Left renal pelvis (tissue), 4 donors: ENCODE data around the gene ATRN. TPM values are rescaled to one million over a fixed set of nuclear protein-coding genes. Genes with fewer than 3 reads are reported as not detected.

Source experiments
- DNase-seq, 4 donors: peaks; one replicate each; pipeline ENCODE4 v3.0.0-alpha.2; 2013; ENCODE audit warnings: low read depth in 4 of 4, low spot score in 3 of 4
- polyA plus RNA-seq, 4 donors: library from polyadenylated mRNA; unstranded; fragments of 120-200 nt; gene quantifications; one replicate each; pipeline ENCODE4 v1.2.1, GENCODE V29; 2013; ENCODE audit not compliant: insufficient read length in 4 of 4

The ATRN gene
- polyA plus RNA-seq, 4 donors: 41.0 to 57.3 (median 47.5) TPM

DNA sequence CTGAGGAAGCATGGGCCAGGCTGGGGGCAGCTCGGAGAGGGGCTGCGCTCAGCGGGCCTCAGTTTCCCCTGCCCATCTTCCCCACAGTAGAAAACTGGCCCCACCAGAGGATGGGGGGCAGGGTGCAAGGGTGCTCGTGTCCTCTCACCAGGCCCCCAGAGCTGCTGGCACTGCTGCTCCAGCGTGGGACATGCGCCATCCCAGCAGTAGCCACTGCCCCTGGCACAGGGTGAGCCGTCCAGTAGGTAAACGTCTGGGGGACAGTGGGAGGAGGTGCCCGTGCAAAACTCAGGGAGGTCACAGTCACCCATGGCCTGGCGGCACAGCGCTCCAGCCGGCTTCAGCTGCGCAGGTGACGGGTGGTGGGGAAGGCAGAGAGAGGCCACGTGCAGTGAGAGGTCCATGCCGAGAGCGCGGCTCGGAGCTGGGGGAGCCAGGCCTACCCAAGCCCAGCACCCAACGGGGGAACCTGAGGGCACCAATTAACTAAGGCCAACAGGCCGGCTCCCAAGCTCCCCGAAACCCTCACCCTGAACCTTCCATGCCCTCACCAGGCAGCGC, 201.2 kb downstream of the ATRN start:
- DNase-seq: no peak

DNA sequence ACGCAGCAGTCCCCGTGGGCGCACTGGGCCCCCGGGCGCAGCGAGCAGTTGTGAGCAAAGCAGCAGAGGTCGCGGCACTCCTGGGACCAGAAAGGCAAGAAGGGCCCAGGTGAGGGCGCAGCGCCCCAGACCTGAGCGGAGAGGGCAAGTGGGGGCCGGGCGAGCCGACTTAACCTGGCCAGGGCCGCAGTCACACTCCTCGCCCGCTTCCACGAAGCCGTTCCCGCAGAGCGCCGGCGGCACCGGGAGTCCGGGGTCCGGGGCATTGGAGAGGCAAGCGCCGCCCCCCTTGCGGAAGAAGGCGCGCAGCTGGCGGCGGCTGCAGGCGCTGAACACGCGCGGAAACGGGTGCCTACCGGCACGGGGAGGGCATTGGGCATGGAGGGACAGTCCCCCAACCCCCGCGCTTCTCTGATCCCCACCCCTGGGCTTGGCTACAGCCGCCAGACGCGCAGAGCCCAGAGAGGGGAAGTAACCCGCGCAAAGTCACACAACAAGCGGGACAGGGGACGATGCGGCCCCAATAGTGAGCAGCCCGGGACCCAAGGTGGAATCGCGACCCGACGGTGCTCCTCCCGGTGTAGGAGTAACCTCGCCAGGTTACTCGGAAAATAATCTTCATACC, 201.8 kb downstream of the ATRN start:
- DNase-seq: no peak

DNA sequence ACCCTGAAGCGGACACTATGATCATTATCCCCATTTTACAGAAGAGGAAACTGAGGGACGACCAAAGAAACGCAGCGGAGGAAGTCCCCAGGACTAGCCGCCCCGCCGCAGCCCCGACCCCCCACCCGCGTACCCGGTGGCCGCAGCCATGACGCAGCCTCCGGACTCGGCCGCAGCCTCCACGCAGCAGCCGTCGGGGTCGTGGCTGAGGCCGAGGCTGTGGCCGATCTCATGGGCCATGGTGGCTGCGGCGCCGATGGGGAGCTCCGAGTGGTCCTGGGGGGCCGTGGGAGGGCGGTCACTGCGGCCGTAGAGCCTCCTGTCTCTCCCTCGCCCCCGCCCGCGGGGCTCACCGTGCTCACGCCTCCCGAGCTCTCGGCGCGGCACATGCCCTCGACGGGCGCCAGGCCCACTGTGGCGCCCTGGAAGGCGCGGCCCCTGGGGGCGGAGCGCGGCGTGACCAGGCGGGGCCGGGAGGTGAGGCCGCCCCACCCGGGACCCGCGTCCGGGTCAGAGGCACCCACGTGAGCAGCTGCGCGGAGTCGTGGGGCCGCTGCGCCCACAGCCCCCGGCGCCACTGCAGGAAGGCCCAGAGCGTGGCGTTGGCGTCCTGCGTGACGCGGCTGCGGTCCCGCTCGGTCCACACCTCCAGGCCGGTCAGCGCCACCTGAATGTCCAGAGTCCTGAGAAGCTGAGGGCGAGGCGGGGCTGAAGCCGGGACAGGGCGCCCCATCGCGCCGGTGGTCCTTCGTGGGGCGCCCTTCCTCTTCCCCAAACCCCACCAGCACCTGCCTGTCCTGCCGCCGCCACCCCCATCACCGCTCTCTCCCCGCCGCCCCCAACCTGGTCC, 202.6 kb downstream of the ATRN start:
- DNase-seq: no peak

DNA sequence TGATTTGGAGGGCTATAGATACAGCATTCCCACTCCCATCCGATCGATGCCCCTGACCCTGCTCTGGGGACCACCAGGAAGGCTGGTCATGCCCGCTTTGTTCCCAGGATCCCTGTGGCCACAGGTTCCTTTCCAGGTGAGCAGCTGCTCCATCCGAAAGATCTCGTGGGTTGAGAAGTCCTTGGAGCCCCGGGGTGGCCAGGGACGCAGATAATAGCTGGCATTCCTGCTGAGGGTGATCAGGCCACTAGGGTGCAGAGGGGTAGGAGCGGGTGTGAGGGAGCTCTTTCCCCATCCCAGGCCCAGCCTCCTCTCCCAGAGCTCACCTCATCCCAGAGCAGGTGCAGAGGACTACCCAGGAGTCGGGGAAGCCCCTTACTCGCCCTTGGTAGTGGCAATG, 203.6 kb downstream of the ATRN start:
- no peak for DNase-seq

DNA sequence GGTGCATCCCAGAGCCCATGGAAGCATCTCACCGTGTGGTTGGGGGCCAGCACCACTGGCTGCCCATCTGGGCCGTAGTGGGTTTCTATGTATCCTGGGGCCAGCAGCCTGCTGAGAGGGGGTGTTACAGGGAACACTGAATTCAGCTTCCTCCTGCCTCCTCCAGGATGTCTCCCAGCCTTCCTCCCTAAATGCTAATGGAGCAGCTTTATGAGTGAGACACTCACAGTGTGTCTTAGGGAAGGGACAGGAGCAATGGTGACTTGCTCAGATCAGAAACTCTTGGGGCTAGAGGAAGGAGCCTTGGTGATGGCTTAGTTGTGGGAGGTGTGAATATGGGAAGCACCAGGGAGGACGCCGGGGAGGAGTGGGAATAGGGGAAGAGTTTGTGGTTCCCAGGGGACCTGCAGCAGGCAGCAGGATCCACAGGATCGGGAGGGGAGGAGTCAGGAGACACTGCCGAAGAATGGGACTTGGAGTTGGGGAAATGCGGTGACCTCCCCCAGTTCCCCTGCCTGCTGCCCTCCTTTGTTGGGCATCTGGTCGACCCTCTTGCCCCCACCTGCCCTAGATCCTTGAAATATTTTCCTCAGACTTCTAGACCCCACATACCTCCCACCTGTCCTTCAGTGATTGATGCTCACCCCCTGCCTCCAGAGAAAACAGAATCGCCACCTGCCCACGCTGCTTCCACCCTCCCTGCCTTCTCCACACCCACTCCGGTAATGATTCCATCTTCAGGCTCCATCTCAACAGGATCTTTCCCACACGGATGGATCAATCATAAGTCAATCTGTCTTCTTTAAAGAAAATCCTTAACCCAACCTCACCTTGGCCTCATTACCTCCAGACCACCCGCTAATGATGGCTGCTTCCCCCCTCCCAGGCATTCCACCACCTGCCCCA, 204.4 kb downstream of the ATRN start:
- no peak for DNase-seq

DNA sequence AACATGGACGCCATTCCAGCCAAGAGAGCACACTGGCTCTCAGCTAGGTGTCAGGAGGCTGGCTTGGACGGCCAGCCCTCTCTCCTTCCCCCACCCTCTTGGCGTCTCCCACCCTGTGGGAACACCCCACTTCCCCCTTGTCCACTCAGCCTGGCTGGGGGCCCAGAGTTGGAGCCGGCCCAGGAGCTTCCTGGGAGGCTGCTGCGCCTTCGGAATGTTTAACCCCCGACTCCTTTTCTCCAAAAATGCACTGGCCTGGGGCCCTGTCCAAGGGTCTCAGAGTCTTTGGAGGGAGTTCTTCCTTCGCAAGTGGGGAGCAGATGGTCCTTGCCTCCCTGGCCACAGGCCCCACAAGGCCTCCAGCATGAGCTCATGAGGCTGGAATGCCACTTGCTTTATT, 206.9 kb downstream of the ATRN start:
- no peak for DNase-seq

DNA sequence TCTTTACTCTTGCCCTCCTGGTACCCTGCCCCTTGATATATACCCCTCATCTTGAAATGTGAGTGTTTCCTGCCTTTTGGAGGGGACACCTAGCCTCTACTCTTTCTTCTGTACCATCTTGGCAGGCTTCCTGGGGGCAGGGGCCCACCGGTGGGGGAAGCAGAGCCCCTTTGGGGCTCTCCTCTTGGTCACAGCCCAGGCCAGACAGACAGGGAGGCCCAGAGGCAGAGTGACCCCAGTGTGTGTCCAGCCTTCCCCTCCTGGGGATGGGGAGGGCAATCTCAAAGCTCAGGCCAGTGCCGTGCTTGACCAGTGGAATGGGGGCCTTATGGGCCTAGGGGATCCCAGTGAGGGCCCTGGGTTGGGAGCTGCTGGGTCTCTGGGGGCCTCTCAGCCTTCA, 207.4 kb downstream of the ATRN start:
- no peak for DNase-seq

DNA sequence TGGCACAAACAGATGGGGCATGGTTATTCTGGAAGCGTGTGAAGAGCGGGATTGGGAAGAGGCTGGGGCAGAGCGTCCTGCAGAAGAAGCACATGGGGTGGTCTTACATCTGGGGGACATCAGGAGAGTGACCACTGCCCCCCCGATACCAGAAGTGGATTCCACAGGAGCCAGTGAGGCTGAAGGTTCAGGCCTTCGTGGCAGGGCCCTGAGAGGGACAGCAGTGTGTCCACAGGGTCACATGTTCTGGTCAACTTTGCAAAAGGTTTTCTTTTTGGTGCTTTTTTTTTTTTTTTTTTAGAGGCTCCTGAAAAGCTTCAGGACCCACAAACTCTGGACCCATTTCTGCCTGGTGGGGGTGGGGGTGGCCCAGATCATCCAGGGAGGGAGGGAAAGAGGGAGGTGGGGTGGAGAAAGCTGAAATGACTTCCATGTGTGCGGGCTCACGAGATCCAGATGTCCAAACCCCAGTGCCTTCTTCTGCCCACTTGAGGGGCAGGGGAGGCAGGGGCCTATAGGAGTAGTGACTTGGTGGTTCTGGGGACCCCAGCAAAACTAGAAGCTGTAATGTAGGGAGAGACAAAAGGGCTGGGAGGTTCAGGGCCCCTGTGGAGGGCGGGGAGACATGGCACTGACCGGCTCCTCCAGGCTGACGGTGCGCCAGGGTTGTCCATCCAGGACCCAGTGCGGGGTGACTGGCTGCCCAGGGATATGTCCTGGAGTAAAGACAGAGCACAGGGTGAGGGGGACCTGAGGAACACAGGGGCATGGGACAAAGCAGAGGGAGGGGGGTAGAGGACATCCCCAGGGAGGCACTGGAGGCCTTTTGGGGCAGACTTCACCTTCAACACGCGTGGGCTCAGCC, 208.3 kb downstream of the ATRN start:
- DNase-seq: no peak

DNA sequence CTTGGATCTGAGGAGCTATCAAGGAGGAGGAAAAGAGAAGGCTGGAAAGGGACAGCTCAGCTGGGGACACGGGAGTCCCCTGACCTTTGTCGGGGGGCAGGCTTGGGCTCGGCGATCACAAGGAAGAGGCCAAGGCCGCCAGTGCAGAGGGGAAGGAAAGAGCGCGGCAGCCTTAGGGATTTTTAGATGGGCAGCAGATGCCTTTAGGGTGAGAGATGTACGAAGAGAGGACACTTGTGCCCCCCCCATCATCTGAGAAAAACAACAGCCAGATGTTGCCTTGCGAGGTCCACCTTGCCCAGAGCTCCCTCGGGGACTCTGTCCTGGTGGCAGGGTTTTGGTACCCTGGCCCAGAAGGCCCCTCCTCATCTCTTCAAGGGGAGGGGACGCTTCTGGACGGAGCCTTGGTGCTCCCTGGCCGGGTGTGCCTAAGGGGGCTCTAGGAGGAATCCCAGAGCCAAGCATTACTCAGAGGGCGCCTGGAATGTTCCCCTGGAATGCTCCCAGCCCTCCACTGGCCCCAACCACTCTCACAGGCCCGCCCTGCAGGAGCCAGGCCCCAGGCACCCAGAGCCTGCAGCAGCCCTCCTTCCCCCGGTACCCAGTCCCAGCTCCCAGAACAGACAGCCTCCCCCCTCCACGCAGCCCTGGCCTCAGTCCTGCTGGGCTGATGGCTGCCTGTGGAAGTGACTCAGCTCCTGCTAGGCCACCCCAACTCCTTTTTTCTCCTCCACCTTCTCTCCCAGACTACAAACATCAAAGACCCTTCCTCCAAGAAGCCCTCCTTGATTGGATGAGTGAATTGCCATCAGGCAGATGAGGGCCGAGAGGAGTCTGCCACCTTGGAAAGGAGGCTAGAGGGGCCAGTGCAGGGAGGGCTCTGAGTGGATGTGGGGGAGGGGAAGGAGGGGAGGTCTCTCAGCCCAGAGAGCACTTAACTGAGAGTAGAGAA, 209.2 kb downstream of the ATRN start:
- DNase-seq: no peak

DNA sequence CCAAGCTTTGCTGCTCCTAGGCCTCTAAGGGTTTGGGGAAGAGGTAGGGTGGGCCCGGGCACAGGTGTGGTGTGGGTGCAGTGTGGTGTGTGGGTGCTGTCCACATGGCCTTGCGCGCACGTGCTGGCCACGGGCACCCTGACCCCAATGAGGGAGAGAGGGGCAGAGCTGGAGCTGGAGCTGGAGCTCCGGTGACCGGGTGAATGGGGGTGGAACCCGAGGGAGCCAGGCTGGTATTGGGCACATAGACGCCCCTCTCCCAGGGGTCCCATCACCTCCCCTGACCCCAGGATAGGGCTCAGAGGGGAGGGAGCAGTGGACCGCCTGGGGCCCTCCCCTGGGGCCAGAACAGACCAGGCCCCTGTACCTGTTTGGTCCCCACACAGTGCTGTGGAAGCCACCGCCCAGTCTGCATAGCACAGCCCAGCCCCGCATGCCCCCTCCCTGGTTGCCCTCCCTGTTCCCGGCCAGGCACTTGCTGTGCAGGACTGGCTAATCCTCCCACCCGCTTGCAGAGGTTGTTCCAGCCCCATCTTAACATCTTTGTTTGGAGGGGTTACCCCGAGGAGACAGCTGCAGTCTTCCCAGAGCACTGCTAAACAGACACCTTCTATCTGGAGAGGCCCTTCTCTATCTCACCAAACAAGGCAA, 210.0 kb downstream of the ATRN start:
- no peak for DNase-seq

DNA sequence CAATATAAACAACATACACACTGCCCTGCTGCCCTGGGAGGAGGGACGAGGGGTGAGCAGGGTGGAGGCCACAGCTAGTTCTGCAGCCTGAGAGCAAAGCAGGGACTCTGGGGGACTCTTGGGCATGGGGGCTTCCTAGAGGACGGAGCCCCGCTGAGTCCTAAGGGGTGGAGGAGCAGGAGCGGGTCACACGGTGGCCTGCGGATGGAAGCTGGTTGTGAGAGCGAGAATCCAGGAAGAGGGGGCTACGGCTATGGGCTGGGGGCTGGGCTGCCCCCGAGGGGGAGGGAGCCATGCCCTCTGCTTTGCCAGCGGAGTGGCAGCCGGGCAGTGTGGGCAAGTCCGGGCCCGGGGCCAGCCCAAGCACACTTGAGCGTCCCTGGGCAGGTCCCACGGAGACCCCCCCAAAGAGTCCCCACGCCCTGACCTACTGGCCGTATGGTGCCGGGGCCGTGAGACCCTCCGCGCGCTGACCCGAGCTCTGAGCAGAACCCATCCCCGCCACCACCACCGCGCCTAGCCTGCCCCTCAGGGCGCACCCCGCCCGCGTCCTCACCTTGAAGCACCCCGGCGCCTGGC, 210.6 kb downstream of the ATRN start:
- no peak for DNase-seq

DNA sequence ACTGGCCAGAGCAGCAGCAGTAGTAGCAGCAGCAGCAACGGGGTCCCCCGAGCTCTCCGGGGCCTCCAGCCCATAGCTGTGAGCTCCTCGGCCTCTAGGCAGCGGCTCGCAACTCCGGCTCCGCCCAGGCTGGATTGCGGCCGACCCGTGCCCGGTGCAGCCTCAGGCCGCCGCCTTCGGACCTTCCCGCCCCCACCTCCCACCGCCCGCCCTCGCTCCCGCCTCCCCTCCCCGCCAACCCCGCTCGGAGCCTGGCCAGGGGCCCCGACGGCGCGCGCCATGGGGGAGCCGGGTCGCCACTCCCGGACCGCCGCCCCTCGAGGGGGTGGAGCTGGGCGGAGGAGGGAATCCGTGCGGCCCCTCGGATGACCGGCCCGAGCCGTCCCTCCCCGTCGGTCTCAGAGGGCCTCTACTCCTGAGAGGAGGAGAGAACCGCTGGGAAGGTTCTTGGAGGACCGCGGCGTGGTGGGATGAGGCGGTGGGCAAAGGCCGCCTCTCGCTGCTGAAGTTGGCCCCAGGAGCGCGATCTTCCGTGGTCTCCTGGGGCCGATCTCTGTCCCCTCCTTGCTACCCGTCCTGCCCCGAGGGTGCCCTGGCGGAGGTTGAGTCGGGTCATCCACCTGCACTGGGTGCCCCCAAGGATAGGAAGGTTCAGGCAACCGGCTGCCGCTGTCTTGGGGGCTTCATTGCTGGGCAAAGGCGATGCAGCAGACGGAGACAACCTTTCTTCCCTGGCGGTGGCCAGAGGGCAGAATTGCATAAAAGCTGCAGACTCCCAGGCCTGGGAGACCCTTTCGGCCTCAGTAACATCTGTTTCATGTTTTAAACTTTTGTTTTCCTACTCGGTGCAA, 211.3 kb downstream of the ATRN start, which contains the start of gene ADAM33:
ADAM33 (minus strand) TSS at position 80 of the 851 bp plus-strand sequence; CDS start at position 74, 6 bp downstream.
- no peak for DNase-seq

DNA sequence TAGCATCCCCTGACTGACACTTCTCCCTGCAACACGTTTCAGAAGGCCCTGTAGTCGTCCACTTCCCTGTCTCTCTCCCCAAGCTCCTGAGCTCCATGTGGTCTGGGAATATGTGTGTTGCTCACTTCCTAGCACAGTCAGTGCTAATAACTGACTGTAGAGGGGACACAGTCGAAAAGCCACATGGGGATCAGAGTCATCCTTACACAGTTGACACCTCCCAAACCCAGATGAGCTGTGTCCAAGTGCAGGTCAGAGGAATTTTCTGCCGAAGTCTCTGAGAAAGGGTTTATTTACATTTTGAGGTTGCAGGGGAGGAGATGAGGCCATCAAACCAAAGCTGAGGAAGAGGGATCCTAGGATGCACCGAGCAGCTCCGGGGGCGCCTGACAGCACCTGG, 214.5 kb downstream of the ATRN start:
- DNase-seq: no peak

DNA sequence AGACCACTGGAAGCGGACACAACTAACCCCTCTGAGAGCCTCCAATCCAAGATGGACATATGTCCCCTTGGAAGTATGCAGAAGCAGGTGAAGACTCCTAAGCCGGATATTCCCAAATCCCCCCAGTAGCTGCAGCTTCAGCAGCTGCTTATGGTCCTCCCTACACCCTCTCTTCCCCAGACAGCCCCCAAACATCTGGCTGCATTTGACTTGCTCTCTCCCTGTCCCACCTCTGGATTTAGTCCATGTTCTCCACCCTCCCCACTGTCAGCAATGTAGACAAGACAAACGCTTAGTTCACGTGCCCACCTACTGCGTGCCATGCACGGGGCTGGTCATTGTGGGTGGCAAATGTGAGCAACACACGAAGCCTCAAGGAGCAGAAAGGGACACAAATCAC, 215.6 kb downstream of the ATRN start:
- DNase-seq: no peak

DNA sequence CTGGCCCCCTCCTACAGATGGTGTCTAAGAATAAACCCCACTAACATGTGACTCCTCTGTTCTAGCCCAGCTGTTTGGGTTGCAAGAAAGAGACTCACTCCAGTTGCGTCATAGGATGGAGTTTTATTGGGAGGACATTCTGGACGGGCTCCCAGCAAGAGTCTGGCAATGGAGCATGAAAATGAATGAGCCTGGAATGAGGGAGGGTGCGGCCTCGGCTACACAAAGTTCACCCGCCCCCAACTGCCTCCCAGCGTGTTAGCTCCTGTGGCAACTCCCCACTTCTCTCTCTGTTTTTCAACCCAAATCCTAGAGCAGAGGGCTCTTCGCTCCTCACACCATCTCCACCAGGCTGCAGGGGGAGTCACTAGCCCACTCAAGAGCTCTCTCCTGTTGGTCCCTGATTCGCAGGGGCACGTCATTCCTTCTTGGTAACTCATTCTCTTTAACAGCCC, 216.1 kb downstream of the ATRN start:
- DNase-seq: peak; percentile 67 to 83 (median 75)

DNA sequence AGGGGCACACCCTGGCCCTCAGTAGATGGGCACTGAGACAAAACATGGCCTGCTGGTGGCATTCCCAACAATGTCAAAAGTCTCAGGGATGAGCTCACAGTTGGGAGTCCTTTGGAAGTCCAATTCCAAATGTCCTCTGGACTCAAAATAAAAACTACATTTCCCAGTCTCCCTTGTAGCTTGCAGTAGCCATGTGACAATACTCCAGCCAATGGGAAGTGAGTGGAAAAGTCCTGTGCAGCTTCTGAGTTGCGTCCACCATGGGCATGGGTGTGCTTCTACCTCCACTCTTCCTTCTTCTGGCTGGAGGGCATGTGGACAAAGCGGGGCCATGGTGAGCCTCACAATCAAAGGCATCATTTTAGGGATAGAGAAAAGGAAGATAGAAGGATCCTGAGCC, 216.8 kb downstream of the ATRN start:
- DNase-seq: no peak

DNA sequence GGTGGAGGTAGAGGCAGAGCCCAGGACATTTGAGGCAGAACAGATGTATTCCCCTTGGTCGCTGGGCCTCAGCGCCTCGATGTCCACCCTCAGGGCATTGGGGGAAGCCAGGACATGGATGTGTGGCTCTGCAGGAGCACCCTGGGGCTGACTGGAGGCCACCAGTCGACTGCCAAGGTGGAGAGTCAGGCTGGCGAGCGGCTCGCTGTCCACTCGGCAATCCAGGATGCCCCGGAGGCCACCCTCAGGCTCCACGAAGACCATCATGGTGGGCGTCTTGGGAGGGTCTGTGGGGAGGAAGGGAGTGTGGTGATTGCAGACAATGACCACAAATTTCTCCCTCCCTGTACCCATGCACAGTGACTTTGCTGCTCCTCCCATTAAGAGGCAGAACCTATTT, 219.2 kb downstream of the ATRN start:
- no peak for DNase-seq
